SK-N-SH (cell line): ENCODE measurements around the gene CDK4. TPM values are rescaled to one million over a fixed set of nuclear protein-coding genes. Genes with fewer than 3 reads are reported as not detected.
A peak's percentile ranks its signal among the peaks of the same experiment; 100 is the strongest.

ENCODE experiments used
- CTCF ChIA-PET: fragments of 300-600, 350-600 bp; formaldehyde crosslinking; extraction: SDS; loops from one replicate; lab custom pipeline; 2021; lab: Yijun Ruan, JAX
- POLR2A ChIA-PET: fragments of 350-600 bp; sonication (Branson Sonifier 250); formaldehyde crosslinking; extraction: SDS; loops from one replicate; lab custom pipeline; 2020; ENCODE audit warnings: antibody characterized with exemption, inconsistent platforms; lab: Yijun Ruan, JAX
- DNase-seq: peaks from one replicate; pipeline ENCODE4 v3.0.0; 2012
- H2AFZ ChIP-seq: fragments of 200-600 bp; sonication (generic); 2 replicates; pipeline ENCODE4 v1.8.1; 2016; ENCODE audit warnings: antibody characterized with exemption, mild to moderate bottlenecking, low read depth
- H3F3A ChIP-seq: fragments of 200-600 bp; sonication (generic); replicated peaks from 2 replicates; pipeline ENCODE3; 2016; ENCODE audit warnings: antibody characterized with exemption, mild to moderate bottlenecking; ENCODE audit not compliant: insufficient read depth
- H3K27ac ChIP-seq, 2 experiments: fragments of 200-500 bp in 1 of 2; fragments of 200-600 bp in 1 of 2; sonication (Bioruptor generic) in 1 of 2; sonication (generic), shearing (Covaris generic) in 1 of 2; 2 replicates each; pipeline versions ENCODE4 v1.5.1 to v1.6.1; 2014 to 2016; ENCODE audit warnings: low read depth in 2 of 2, inconsistent platforms in 1 of 2, low read length in 1 of 2, mild to moderate bottlenecking in 1 of 2, mixed read lengths in 1 of 2
- H3K27me3 ChIP-seq: fragments of 200-600 bp; sonication (generic), shearing (Covaris generic); 2 replicates; pipeline ENCODE4 v1.6.1; 2016; ENCODE audit warnings: mixed run types; ENCODE audit not compliant: insufficient read depth
- H3K36me3 ChIP-seq, 2 experiments: fragments of 200-500 bp in 1 of 2; fragments of 200-600 bp in 1 of 2; sonication (Bioruptor generic) in 1 of 2; sonication (generic) in 1 of 2; replicated peaks in 1 of 2; 2 replicates each; pipeline versions ENCODE3 to v1.5.1; 2014 to 2016; ENCODE audit warnings: low read length in 1 of 2, mild to moderate bottlenecking in 1 of 2; ENCODE audit not compliant: insufficient read depth in 2 of 2, control insufficient read depth in 1 of 2
- H3K4me1 ChIP-seq, 2 experiments: fragments of 200-500 bp in 1 of 2; fragments of 200-600 bp in 1 of 2; sonication (Bioruptor generic) in 1 of 2; sonication (generic), shearing (Covaris generic) in 1 of 2; 2 replicates each; pipeline versions ENCODE4 v1.5.1 to v1.6.1; 2014 to 2016; ENCODE audit warnings: low read depth in 1 of 2, low read length in 1 of 2, mixed run types in 1 of 2; ENCODE audit not compliant: insufficient read depth in 2 of 2, control insufficient read depth in 1 of 2
- H3K4me2 ChIP-seq: fragments of 200-600 bp; sonication (generic), shearing (Covaris generic); 2 replicates; pipeline ENCODE4 v1.6.1; 2017; ENCODE audit warnings: mixed run types
- H3K4me3 ChIP-seq, 2 experiments: fragments of 200-500 bp in 1 of 2; fragments of 200-600 bp in 1 of 2; sonication (Bioruptor generic) in 1 of 2; sonication (generic), shearing (Covaris generic) in 1 of 2; 2 replicates each; pipeline versions ENCODE4 v1.5.1 to v1.8.1; 2014 to 2016; ENCODE audit warnings: low read depth in 2 of 2, inconsistent platforms in 1 of 2, low read length in 1 of 2, mild to moderate bottlenecking in 1 of 2, mixed read lengths in 1 of 2, moderate library complexity in 1 of 2
- H3K79me2 ChIP-seq: fragments of 200-600 bp; sonication (generic); 2 replicates; pipeline ENCODE4 v1.8.1; 2017; ENCODE audit warnings: mild to moderate bottlenecking; ENCODE audit not compliant: insufficient read depth
- H3K9ac ChIP-seq: fragments of 200-600 bp; sonication (generic); 2 replicates; pipeline ENCODE4 v1.6.1; 2017; ENCODE audit warnings: mixed run types
- H3K9me2 ChIP-seq: fragments of 200-600 bp; sonication (generic); 2 replicates; pipeline ENCODE4 v1.6.1; 2017; ENCODE audit warnings: mixed run types
- H3K9me3 ChIP-seq: fragments of 200-600 bp; sonication (generic); 2 replicates; pipeline ENCODE4 v1.6.1; 2017; ENCODE audit warnings: mixed run types, mild to moderate bottlenecking, moderate library complexity
- H4K20me1 ChIP-seq: fragments of 200-600 bp; sonication (generic); 2 replicates; pipeline ENCODE4 v1.6.1; 2017; ENCODE audit warnings: mild to moderate bottlenecking, mixed run types; ENCODE audit not compliant: insufficient read depth
- CHD2 ChIP-seq: fragments of 150-350 bp; IDR thresholded peaks from 2 replicates; pipeline ENCODE4 v1.6.1; 2018; ENCODE audit warnings: low read length; ENCODE audit not compliant: partially characterized antibody
- CTCF ChIP-seq: fragments of 200-600 bp; sonication (generic); IDR thresholded peaks from 2 replicates; pipeline ENCODE4 v1.6.1; 2017; ENCODE audit warnings: antibody characterized with exemption, mild to moderate bottlenecking, moderate library complexity
- ELF1 ChIP-seq: IDR thresholded peaks from 2 replicates; pipeline ENCODE4 v1.4.0; 2012
- EP300 ChIP-seq, 2 experiments: IDR thresholded peaks; 2 replicates each; pipeline versions ENCODE4 v1.4.0 to v1.6.1; 2012; ENCODE audit warnings: borderline replicate concordance in 1 of 2, low read depth in 1 of 2, low read length in 1 of 2
- EZH2phosphoT487 ChIP-seq: fragments of 200-600 bp; sonication (generic); IDR thresholded peaks from 2 replicates; pipeline ENCODE4 v1.6.1; 2017; ENCODE audit warnings: low read depth, mixed run types, mild to moderate bottlenecking, antibody characterized with exemption, moderate library complexity, borderline replicate concordance
- FOSL2 ChIP-seq: IDR thresholded peaks from 2 replicates; pipeline ENCODE4 v1.4.0; 2012; ENCODE audit warnings: low read depth, mild to moderate bottlenecking, moderate library complexity, borderline replicate concordance
- MAX ChIP-seq: IDR thresholded peaks from 2 replicates; pipeline ENCODE4 v1.4.0; 2012; ENCODE audit warnings: low read depth
- PBX3 ChIP-seq: IDR thresholded peaks from 2 replicates; pipeline ENCODE4; 2012
- POLR2AphosphoS5 ChIP-seq: IDR thresholded peaks from 2 replicates; pipeline ENCODE4 v1.6.1; 2012; ENCODE audit warnings: low read depth, low read length
- USF2 ChIP-seq: fragments of 150-350 bp; IDR thresholded peaks from 2 replicates; pipeline ENCODE4 v1.6.1; 2017; ENCODE audit warnings: antibody characterized with exemption, low read length, low read depth, borderline replicate concordance
- WGBS: methylation state at CpG from one replicate; pipeline ENCODE4 v1.1.6; 2017; ENCODE audit warnings: low lambda C conversion rate; 5-methylcytosine and 5-hydroxymethylcytosine counted together
- polyA plus RNA-seq, 3 experiments: library from polyadenylated mRNA; depleted of rRNA; stranded (reverse); fragments of >200 nt; gene quantifications; 2 replicates each; pipeline ENCODE4 v1.2.3, GENCODE V29; 2012
- TF ChIP-seq, protein P1 (sequence below): IDR thresholded peaks from 2 replicates; pipeline ENCODE4 v1.4.0; 2012; ENCODE audit warnings: low read depth, borderline replicate concordance

Gene CDK4
- polyA plus RNA-seq, 1 of the 3 experiments (the other 2 are of a cell fraction): 324 TPM

- TF ChIP-seq PBX3 (peak; percentile 37; the same call in 1 of the 2 replicates), CHD2 (peak; percentile 86), CTCF (peak; percentile 95), ELF1 (peak; percentile 80; the same call in 1 of the 2 replicates), POLR2AphosphoS5 (peak; percentile 92), FOSL2 (peak; percentile 2; the same call in 1 of the 2 replicates), MAX (peak; percentile 88), USF2 (no peak), EZH2phosphoT487 (no peak)
- TF ChIP-seq, all 33 proteins: peak for 18
Measured at GRCh38 chr12:57782608-57783465, 30.7 kb upstream of the CDK4 start, which contains the start of gene TSFM (continued).

DNA sequence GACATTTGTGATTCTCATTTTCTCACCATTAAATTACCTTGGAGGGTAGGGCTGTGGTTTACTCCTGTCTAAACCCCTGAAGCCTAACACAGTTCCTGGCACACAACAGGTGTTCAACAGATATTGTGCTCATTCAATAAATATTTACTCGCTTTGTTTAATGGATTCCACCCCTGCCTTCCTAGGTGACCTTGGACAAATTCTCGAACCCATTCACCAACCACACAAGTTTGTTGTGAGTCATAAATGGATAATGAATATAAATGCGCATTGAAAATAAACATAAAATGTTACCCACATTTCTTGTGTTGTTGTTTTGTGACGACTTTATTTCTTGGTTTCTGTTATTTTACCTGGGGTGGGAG lies 30.1 kb upstream of the CDK4 start:
- TF ChIP-seq, protein P1, sequence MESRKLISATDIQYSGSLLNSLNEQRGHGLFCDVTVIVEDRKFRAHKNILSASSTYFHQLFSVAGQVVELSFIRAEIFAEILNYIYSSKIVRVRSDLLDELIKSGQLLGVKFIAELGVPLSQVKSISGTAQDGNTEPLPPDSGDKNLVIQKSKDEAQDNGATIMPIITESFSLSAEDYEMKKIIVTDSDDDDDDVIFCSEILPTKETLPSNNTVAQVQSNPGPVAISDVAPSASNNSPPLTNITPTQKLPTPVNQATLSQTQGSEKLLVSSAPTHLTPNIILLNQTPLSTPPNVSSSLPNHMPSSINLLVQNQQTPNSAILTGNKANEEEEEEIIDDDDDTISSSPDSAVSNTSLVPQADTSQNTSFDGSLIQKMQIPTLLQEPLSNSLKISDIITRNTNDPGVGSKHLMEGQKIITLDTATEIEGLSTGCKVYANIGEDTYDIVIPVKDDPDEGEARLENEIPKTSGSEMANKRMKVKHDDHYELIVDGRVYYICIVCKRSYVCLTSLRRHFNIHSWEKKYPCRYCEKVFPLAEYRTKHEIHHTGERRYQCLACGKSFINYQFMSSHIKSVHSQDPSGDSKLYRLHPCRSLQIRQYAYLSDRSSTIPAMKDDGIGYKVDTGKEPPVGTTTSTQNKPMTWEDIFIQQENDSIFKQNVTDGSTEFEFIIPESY: no peak
- TF ChIP-seq EP300 (IDR thresholded peaks at IDR 0.05; ENCODE audit: borderline replicate concordance in 1 of 2, low read depth in 1 of 2, low read length in 1 of 2): no peak
- ChIA-PET POLR2A (interaction anchor here (1.2 kb wide), 1 partner anchor 10 kb away, joined by 4 read pairs; the partner anchor contains the start of genes EEF1AKMT3 and METTL1), CTCF (interaction anchor here (0.9 to 1.6 kb wide), 10 partner anchors 10 to 124 kb away, joined by 3 to 17 read pairs (median 4); partner anchors contain the start of gene CDK4)
- peaks cover 18% of the 10 kb centered on the region for H3F3A ChIP-seq
- peaks cover 31% of the 10 kb centered on the region for H3K79me2 ChIP-seq
- WGBS: 25% methylated on average over 4 of the region's 4 CpGs
- H3K27ac ChIP-seq: no peak overlapping the region
- no peaks in the 10 kb centered on the region for H4K20me1 ChIP-seq
- H3K9me2 ChIP-seq: no peaks in the 10 kb centered on the region
- no peaks in the 10 kb centered on the region for H3K27me3 ChIP-seq
- H3K36me3 ChIP-seq: peaks cover 22 to 30% of the 10 kb centered on the region in 2 experiments
- H3K4me1 ChIP-seq: peaks cover 0 to 5% of the 10 kb centered on the region in 2 experiments; a peak in 1 of 4 replicates
- H3K9ac ChIP-seq: no peak overlapping the region
- peak overlapping the region; percentile 82 to 93; a peak in 3 of 4 replicates for H3K4me3 ChIP-seq
- H3K9me3 ChIP-seq: no peaks in the 10 kb centered on the region
- DNase-seq: no peak
- H2AFZ ChIP-seq: no peak overlapping the region
- no peak overlapping the region for H3K4me2 ChIP-seq
